B cell (primary cell): ENCODE data around the gene FADD.

ENCODE experiments used
- CTCF ChIP-seq: fragments of 200-600 bp; IDR thresholded peaks from one replicate; pipeline ENCODE4 v1.8.0; 2022; ENCODE audit warnings: antibody characterized with exemption, mild to moderate bottlenecking
- EZH2 ChIP-seq: IDR thresholded peaks from 2 replicates; pipeline ENCODE4 v1.6.1; 2012; ENCODE audit warnings: borderline replicate concordance, low read depth, mild to moderate bottlenecking, moderate library complexity, low read length; ENCODE audit not compliant: insufficient read depth, poor library complexity, severe bottlenecking

- no peak for TF ChIP-seq CTCF
- TF ChIP-seq EZH2: no peak
Observed at GRCh38 chr11:70192666-70193410, 10.3 kb upstream of the FADD start.
